GM12891 (cell line): ENCODE data around the gene PKHD1.

Source experiments
- PAX5 ChIP-seq: IDR thresholded peaks from 2 replicates; pipeline ENCODE4 v1.6.1; 2011; ENCODE audit warnings: low read length, moderate library complexity, mild to moderate bottlenecking; ENCODE audit not compliant: insufficient read depth, severe bottlenecking
- POLR2A ChIP-seq: IDR thresholded peaks from 2 replicates; pipeline ENCODE4 v1.6.1; 2011; ENCODE audit warnings: low read depth, low read length, control low read depth
- POLR2AphosphoS5 ChIP-seq: IDR thresholded peaks from 2 replicates; pipeline ENCODE4 v1.6.1; 2011; ENCODE audit warnings: low read depth, low read length, control low read depth
- SPI1 ChIP-seq: IDR thresholded peaks from 2 replicates; pipeline ENCODE4 v1.6.1; 2011; ENCODE audit warnings: low read depth, low read length, control low read depth
- TAF1 ChIP-seq: IDR thresholded peaks from 2 replicates; pipeline ENCODE4 v1.6.1; 2011; ENCODE audit warnings: low read depth, low read length, control low read depth

GRCh38 chr6:51932956-51933355 lies 154.5 kb downstream of the PKHD1 start:
- TF ChIP-seq POLR2A (no peak), TAF1 (no peak), SPI1 (no peak), POLR2AphosphoS5 (no peak), PAX5 (no peak)
